HG03457 (cell line): ENCODE measurements around the gene TMC6.
"Not testable (repeated sequence)": the region's sequence is repeated elsewhere in the genome, so short reads cannot be mapped to it uniquely, and the experiment has no call there.

Experiments
- ATAC-seq: cut with Tn5 transposase; IDR thresholded peaks from one replicate; pipeline ENCODE4 v1.9.1; 2021; ENCODE audit warnings: moderate number of reproducible peaks; ENCODE audit not compliant: unreplicated experiment

TMC6 gene

GRCh38 chr17:78128551-78129350, at the start of gene TMC6:
TSS of gene TMC6 (minus strand) at chr17:78128755. CDS start at chr17:78126832, 1,923 bp downstream.
- ATAC-seq = no peak

GRCh38 chr17:78176548-78177025, 48.0 kb upstream of the TMC6 start:
- ATAC-seq = no peak

- ATAC-seq = no peak
These were observed 47.1 kb upstream of the TMC6 start for GRCh38 chr17:78175643-78175981.

- ATAC-seq = no peak
These were observed 46.5 kb upstream of the TMC6 start for GRCh38 chr17:78174870-78175642.

GRCh38 chr17:78174346-78174869, 45.9 kb upstream of the TMC6 start:
- ATAC-seq = no peak

- ATAC-seq = no peak
These were observed 44.7 kb upstream of the TMC6 start for GRCh38 chr17:78173097-78173715.

GRCh38 chr17:78172249-78173051, 43.9 kb upstream of the TMC6 start:
- no peak for ATAC-seq

- not testable (repeated sequence) for ATAC-seq
These were observed 43.2 kb upstream of the TMC6 start for GRCh38 chr17:78171591-78172248.

GRCh38 chr17:78170692-78171590, 42.4 kb upstream of the TMC6 start:
- ATAC-seq = no peak

GRCh38 chr17:78168903-78169793, 40.6 kb upstream of the TMC6 start:
- ATAC-seq = peak; percentile 14

- ATAC-seq = peak; percentile 47
These were observed 39.8 kb upstream of the TMC6 start, which contains the start of gene SYNGR2 for GRCh38 chr17:78168242-78168902. TSS of gene SYNGR2 (plus strand) at chr17:78168581. CDS start at chr17:78168617, 36 bp downstream.

GRCh38 chr17:78166416-78166815, 37.9 kb upstream of the TMC6 start:
- ATAC-seq = no peak

- ATAC-seq = no peak
These were observed 36.4 kb upstream of the TMC6 start for GRCh38 chr17:78164748-78165607.

GRCh38 chr17:78163881-78164747, 35.6 kb upstream of the TMC6 start:
- no peak for ATAC-seq

- ATAC-seq = no peak
These were observed 31.1 kb upstream of the TMC6 start for GRCh38 chr17:78159575-78160158.
